H9 (cell line): Measurements from ENCODE around the gene TEX10. TPM values are rescaled to one million over a fixed set of nuclear protein-coding genes. Genes with fewer than 3 reads are reported as not detected.

ENCODE experiments used
- DNase-seq: peaks from one replicate; pipeline ENCODE4 v3.0.0-alpha.2; 2017
- H2AFZ ChIP-seq: one replicate; pipeline ENCODE4 v1.6.1; 2013; ENCODE audit warnings: mild to moderate bottlenecking, low read length, control low read depth, moderate library complexity
- H2AK5ac ChIP-seq: 2 replicates; pipeline ENCODE4 v1.6.1; 2013; ENCODE audit warnings: low read length, control low read depth, mixed read lengths; ENCODE audit not compliant: insufficient read length
- H2BK120ac ChIP-seq: one replicate; pipeline ENCODE4 v1.6.1; 2013; ENCODE audit warnings: low read depth, mild to moderate bottlenecking, low read length, control low read depth, inconsistent platforms; ENCODE audit not compliant: poor library complexity, severe bottlenecking
- H2BK12ac ChIP-seq: 2 replicates; pipeline ENCODE4 v1.6.1; 2013; ENCODE audit warnings: low read length, control low read depth, mixed read lengths, low read depth; ENCODE audit not compliant: insufficient read length
- H2BK15ac ChIP-seq: 2 replicates; pipeline ENCODE4 v1.6.1; 2013; ENCODE audit warnings: low read depth, low read length, control low read depth
- H2BK20ac ChIP-seq: one replicate; pipeline ENCODE4 v1.6.1; 2013; ENCODE audit warnings: low read depth, mild to moderate bottlenecking, low read length, control low read depth, inconsistent platforms; ENCODE audit not compliant: poor library complexity, severe bottlenecking
- H2BK5ac ChIP-seq: 2 replicates; pipeline ENCODE4 v1.6.1; 2013; ENCODE audit warnings: low read length, control low read depth, mixed read lengths; ENCODE audit not compliant: insufficient read length
- H3K14ac ChIP-seq: 2 replicates; pipeline ENCODE4 v1.6.1; 2013; ENCODE audit warnings: low read length, control low read depth; ENCODE audit not compliant: insufficient read depth
- H3K18ac ChIP-seq: 2 replicates; pipeline ENCODE4 v1.6.1; 2013; ENCODE audit warnings: low read depth, mild to moderate bottlenecking, mixed read lengths, low read length, control low read depth; ENCODE audit not compliant: insufficient read length
- H3K23ac ChIP-seq: 2 replicates; pipeline ENCODE4 v1.6.1; 2013; ENCODE audit warnings: low read length, control low read depth, mixed read lengths, low read depth; ENCODE audit not compliant: insufficient read length
- H3K23me2 ChIP-seq: 2 replicates; pipeline ENCODE4 v1.6.1; 2013; ENCODE audit warnings: low read depth, mild to moderate bottlenecking, mixed read lengths, low read length, control low read depth; ENCODE audit not compliant: insufficient read length, poor library complexity, severe bottlenecking
- H3K27ac ChIP-seq: 2 replicates; pipeline ENCODE4 v1.5.1; 2013; ENCODE audit warnings: low read length, control low read depth, mixed read lengths, low read depth; ENCODE audit not compliant: insufficient read length
- H3K27me3 ChIP-seq: 2 replicates; pipeline ENCODE4 v1.6.1; 2013; ENCODE audit warnings: low read length, control low read depth, inconsistent platforms; ENCODE audit not compliant: insufficient read depth
- H3K4ac ChIP-seq: 2 replicates; pipeline ENCODE4 v1.6.1; 2013; ENCODE audit warnings: low read depth, mild to moderate bottlenecking, control low read depth, inconsistent platforms, low read length, moderate library complexity
- H3K4me1 ChIP-seq: 2 replicates; pipeline ENCODE4 v1.6.1; 2013; ENCODE audit warnings: low read length, control low read depth, inconsistent platforms; ENCODE audit not compliant: insufficient read depth
- H3K4me2 ChIP-seq: 2 replicates; pipeline ENCODE4 v1.6.1; 2013; ENCODE audit warnings: low read length, control low read depth, mixed read lengths; ENCODE audit not compliant: insufficient read length, insufficient read depth
- H3K56ac ChIP-seq: 2 replicates; pipeline ENCODE4 v1.6.1; 2013; ENCODE audit warnings: low read depth, mild to moderate bottlenecking, mixed read lengths, low read length, control low read depth; ENCODE audit not compliant: insufficient read length
- H3K79me1 ChIP-seq: 2 replicates; pipeline ENCODE4 v1.6.1; 2013; ENCODE audit warnings: low read depth, mild to moderate bottlenecking, moderate library complexity, low read length, control low read depth, inconsistent platforms; ENCODE audit not compliant: insufficient read depth, poor library complexity, severe bottlenecking
- H3K79me2 ChIP-seq: 2 replicates; pipeline ENCODE4 v1.6.1; 2013; ENCODE audit warnings: low read length, control low read depth, inconsistent platforms; ENCODE audit not compliant: insufficient read depth
- H3K9ac ChIP-seq: 2 replicates; pipeline ENCODE4 v1.6.1; 2013; ENCODE audit warnings: low read length, control low read depth, mixed read lengths; ENCODE audit not compliant: insufficient read length; ENCODE audit errors: extremely low read depth
- H3K9me3 ChIP-seq: one replicate; pipeline ENCODE4 v1.6.1; 2013; ENCODE audit warnings: low read depth, low read length, inconsistent platforms; ENCODE audit not compliant: control insufficient read depth
- H3T11ph ChIP-seq: one replicate; pipeline ENCODE4 v1.6.1; 2013; ENCODE audit warnings: mild to moderate bottlenecking, low read length, control low read depth, inconsistent platforms
- H4K20me1 ChIP-seq: one replicate; pipeline ENCODE4 v1.6.1; 2013; ENCODE audit not compliant: control insufficient read depth, insufficient read length, insufficient read depth
- H4K5ac ChIP-seq: 2 replicates; pipeline ENCODE4 v1.6.1; 2013; ENCODE audit warnings: low read depth, mild to moderate bottlenecking, mixed read lengths, low read length, control low read depth; ENCODE audit not compliant: insufficient read length
- H4K8ac ChIP-seq: replicated peaks from 2 replicates; pipeline ENCODE4 v1.6.1; 2013; ENCODE audit warnings: low read length, control low read depth, mixed read lengths, low read depth; ENCODE audit not compliant: insufficient read length
- H4K91ac ChIP-seq: 2 replicates; pipeline ENCODE4 v1.6.1; 2013; ENCODE audit warnings: low read depth, mild to moderate bottlenecking, moderate library complexity, mixed read lengths, low read length, control low read depth; ENCODE audit not compliant: insufficient read length
- H3K27ac Mint-ChIP-seq, 3 experiments: 2 replicates in 2 of 3; 3 replicates in 1 of 3; pipeline ENCODE4 v1.8.0; 2020 to 2021; ENCODE audit warnings: mixed read lengths in 3 of 3, mild to moderate bottlenecking in 1 of 3, moderate library complexity in 1 of 3
- H3K27me3 Mint-ChIP-seq: 2 replicates; pipeline ENCODE4 v1.8.0; 2021; ENCODE audit warnings: low read depth, mild to moderate bottlenecking, moderate library complexity, mixed read lengths
- H3K36me3 Mint-ChIP-seq, 3 experiments: 2 replicates in 2 of 3; 3 replicates in 1 of 3; pipeline ENCODE4 v1.8.0; 2020 to 2021; ENCODE audit warnings: low read depth in 3 of 3, mixed read lengths in 3 of 3; ENCODE audit not compliant: insufficient read depth in 1 of 3
- H3K4me1 Mint-ChIP-seq, 2 experiments: 2 replicates each; pipeline ENCODE4 v1.8.0; 2020; ENCODE audit warnings: mixed read lengths in 2 of 2
- H3K4me3 Mint-ChIP-seq, 2 experiments: 2 replicates in 1 of 2; 3 replicates in 1 of 2; pipeline ENCODE4 v1.8.0; 2020 to 2021; ENCODE audit warnings: mild to moderate bottlenecking in 2 of 2, mixed read lengths in 2 of 2, moderate library complexity in 1 of 2
- H3K9me3 Mint-ChIP-seq, 2 experiments: 2 replicates in 1 of 2; 3 replicates in 1 of 2; pipeline ENCODE4 v1.8.0; 2020; ENCODE audit warnings: mild to moderate bottlenecking in 2 of 2, mixed read lengths in 2 of 2, moderate library complexity in 1 of 2
- WGBS: extraction: QIAGEN DNeasy Blood & Tissue Kit; methylation state at CpG from one replicate; pipeline ENCODE4 v1.1.7; 2013; ENCODE audit warnings: missing lambda C conversion rate, low lambda C conversion rate, mixed read lengths; ENCODE audit not compliant: insufficient read length; ENCODE audit errors: extremely low coverage; 5-methylcytosine and 5-hydroxymethylcytosine counted together
- total RNA-seq: library from RNA; stranded (reverse); gene quantifications from 2 replicates; pipeline ENCODE4 v1.2.1, GENCODE V29; 2021
- TF ChIP-seq, protein P1 (sequence below): fragments of 200-600 bp; sonication (generic); conservative IDR thresholded peaks from 3 replicates; pipeline ENCODE4 v1.8.0; 2021; ENCODE audit warnings: antibody characterized with exemption, mild to moderate bottlenecking

The TEX10 gene
- total RNA-seq, 1 experiment from 2014 or later = 70.8 TPM

DNA sequence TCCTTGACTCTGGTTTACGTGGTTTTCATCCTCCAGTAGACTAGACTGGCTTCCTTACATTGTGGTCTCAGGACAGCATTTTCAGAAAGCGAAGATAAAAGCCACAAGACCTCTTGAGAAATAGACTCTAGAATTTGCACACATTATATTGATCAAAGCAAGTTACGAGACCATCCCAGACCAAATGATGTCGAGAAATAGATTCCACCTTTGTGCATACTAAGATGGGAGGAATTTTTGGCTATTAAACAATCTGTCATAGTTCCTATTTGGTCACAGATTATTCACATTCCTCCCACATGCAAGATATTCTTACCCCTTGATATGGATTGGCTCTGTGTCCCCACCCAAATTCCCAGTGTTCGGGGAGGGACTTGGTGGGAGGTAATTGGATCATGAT is 65.6 kb downstream of the TEX10 start:
- no peak overlapping the region for H2BK5ac ChIP-seq
- no peak overlapping the region for H3K23ac ChIP-seq
- H3K9me3 ChIP-seq = no peaks in the 10 kb centered on the region
- no peaks in the 10 kb centered on the region for H3K79me2 ChIP-seq
- H4K8ac ChIP-seq = no peak overlapping the region
- H4K91ac ChIP-seq = no peak overlapping the region
- H2BK20ac ChIP-seq = no peak overlapping the region
- H3K79me1 ChIP-seq = no peaks in the 10 kb centered on the region
- H3K4ac ChIP-seq = no peak overlapping the region
- no peaks in the 10 kb centered on the region for H3K4me1 ChIP-seq
- no peaks in the 10 kb centered on the region for H3K27me3 Mint-ChIP-seq
- no CpG with 5 or more reads among the region's 5 CpGs for WGBS
- H2BK15ac ChIP-seq = no peak overlapping the region
- no peaks in the 10 kb centered on the region for H4K20me1 ChIP-seq
- H3K4me2 ChIP-seq = no peak overlapping the region
- H3K9ac ChIP-seq = no peak overlapping the region
- H2AK5ac ChIP-seq = no peak overlapping the region
- no peak overlapping the region for H4K5ac ChIP-seq
- no peak overlapping the region for H3K18ac ChIP-seq
- no peak overlapping the region for H3K4me3 Mint-ChIP-seq
- H3K27ac ChIP-seq = no peak overlapping the region
- H3T11ph ChIP-seq = no peak overlapping the region
- no peaks in the 10 kb centered on the region for H3K27me3 ChIP-seq
- no peak overlapping the region for H3K27ac Mint-ChIP-seq
- TF ChIP-seq, protein P1, sequence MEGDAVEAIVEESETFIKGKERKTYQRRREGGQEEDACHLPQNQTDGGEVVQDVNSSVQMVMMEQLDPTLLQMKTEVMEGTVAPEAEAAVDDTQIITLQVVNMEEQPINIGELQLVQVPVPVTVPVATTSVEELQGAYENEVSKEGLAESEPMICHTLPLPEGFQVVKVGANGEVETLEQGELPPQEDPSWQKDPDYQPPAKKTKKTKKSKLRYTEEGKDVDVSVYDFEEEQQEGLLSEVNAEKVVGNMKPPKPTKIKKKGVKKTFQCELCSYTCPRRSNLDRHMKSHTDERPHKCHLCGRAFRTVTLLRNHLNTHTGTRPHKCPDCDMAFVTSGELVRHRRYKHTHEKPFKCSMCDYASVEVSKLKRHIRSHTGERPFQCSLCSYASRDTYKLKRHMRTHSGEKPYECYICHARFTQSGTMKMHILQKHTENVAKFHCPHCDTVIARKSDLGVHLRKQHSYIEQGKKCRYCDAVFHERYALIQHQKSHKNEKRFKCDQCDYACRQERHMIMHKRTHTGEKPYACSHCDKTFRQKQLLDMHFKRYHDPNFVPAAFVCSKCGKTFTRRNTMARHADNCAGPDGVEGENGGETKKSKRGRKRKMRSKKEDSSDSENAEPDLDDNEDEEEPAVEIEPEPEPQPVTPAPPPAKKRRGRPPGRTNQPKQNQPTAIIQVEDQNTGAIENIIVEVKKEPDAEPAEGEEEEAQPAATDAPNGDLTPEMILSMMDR = no peak
- no peak overlapping the region for H3K56ac ChIP-seq
- no peaks in the 10 kb centered on the region for H3K23me2 ChIP-seq
- no peak for DNase-seq
- H3K14ac ChIP-seq = no peak overlapping the region
- H3K36me3 Mint-ChIP-seq = peaks cover 50 to 64% (median 61%) of the 10 kb centered on the region in 3 experiments
- no peaks in the 10 kb centered on the region for H3K4me1 Mint-ChIP-seq
- peaks cover 7 to 12% of the 10 kb centered on the region in 2 experiments; a peak in 2 of 5 replicates for H3K9me3 Mint-ChIP-seq
- H2BK12ac ChIP-seq = no peak overlapping the region
- H2BK120ac ChIP-seq = no peak overlapping the region
- no peak overlapping the region for H2AFZ ChIP-seq
